GM12865 (cell line): ENCODE results near the gene CRHBP.

Experiments
- DNase-seq: peaks from one replicate; pipeline ENCODE4 v3.0.0; 2010; ENCODE audit warnings: low read depth
- H3K4me3 ChIP-seq: 2 replicates; pipeline ENCODE4 v1.5.1; 2011; ENCODE audit warnings: mild to moderate bottlenecking, low read depth, low read length, control low read depth
- CTCF ChIP-seq: IDR thresholded peaks from 2 replicates; pipeline ENCODE4 v1.5.1; 2011; ENCODE audit warnings: low read length, control low read depth, low read depth, inconsistent platforms; ENCODE audit not compliant: insufficient read depth; ENCODE audit errors: missing control alignments

CRHBP gene

GRCh38 chr5:76958991-76959767 is 6.3 kb downstream of the CRHBP start:
- DNase-seq, result peak; percentile 8
- no peak overlapping the region for H3K4me3 ChIP-seq
- TF ChIP-seq CTCF, result no peak

DNA sequence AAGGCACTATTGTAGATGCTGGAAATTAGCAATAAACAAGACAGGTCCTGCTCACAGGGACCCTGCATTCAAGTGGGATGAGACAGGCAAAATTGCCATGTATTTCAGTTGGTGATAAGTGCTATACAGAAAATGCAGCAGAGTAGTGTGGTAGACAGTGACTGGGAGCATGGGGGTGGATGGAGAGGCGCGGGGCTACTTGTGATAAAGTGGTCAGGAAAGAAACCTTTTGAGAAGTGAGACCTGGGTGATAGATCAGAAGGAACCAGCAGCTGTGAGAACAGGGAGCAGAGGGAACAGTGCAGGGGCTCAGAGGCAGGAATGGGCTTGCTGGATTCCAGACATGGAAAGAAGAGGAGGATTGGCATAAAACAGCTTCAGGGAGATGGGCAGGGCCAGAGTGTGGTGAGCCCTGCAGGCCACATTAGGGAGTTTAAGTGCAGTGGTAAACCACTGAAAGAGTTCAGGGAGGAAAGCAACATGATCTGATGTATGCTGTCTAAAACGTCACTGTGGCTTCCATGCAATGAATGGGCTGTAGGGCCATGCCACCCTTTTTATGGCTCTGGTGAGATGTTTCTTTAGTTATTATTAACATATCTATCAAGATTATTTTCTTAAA is 7.3 kb downstream of the CRHBP start:
- no peak for TF ChIP-seq CTCF
- DNase-seq, result peak; percentile 50
- no peak overlapping the region for H3K4me3 ChIP-seq

DNA sequence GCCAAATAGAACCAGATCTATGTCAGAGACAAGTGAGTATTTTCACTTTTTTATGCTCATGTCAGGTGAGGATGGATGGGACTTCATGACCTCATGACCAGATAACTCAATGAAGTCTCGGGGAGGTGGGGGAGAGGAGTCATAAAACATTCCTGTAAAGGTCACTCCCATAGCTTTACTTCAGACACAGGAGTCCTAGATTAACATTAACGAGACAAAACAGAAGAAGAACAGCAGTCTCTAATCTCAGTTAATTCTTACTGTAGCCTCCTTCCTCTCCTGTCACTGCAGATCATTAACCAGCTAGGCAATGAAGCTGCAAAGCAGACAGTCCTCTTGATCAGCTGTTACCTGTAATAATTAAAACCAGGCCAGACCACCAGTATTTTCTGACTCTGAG is 11.2 kb downstream of the CRHBP start:
- DNase-seq, result no peak
- TF ChIP-seq CTCF, result no peak
- no peak overlapping the region for H3K4me3 ChIP-seq

DNA sequence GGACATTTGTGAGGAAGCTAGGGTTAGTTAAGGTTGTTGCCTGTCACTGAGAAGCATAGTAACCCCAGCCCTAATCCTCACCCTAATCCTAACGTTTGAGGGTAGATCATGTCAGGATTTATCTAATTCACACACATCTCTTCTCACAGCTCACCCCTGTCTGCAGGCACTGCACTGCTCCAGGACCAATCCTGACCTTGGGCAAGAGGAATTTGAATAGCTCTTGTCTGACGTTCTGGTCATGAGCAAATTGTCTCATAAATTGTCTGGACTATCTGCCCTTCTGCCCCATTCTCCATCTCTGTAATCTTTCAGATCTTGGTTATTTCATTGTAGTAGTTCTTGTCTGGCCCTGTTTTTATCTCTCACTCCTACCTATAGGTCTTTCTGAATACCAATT is 18.7 kb downstream of the CRHBP start:
- no peak overlapping the region for H3K4me3 ChIP-seq
- DNase-seq, result no peak
- no peak for TF ChIP-seq CTCF

GRCh38 chr5:76972689-76973088 is 19.8 kb downstream of the CRHBP start:
- no peak for TF ChIP-seq CTCF
- H3K4me3 ChIP-seq, result no peak overlapping the region
- DNase-seq, result no peak

GRCh38 chr5:76974785-76975184 is 21.9 kb downstream of the CRHBP start:
- no peak for TF ChIP-seq CTCF
- no peak for DNase-seq
- no peak overlapping the region for H3K4me3 ChIP-seq

- TF ChIP-seq CTCF, result no peak
- H3K4me3 ChIP-seq, result no peak overlapping the region
- no peak for DNase-seq
Measured at GRCh38 chr5:76978869-76979268, 26.0 kb downstream of the CRHBP start.
